ENCODE measurements around the gene PRPF6. TPM values are rescaled to one million over a fixed set of nuclear protein-coding genes. Genes with fewer than 3 reads are reported as not detected.
A peak's percentile ranks its signal among the peaks of the same experiment; 100 is the strongest.

The PRPF6 gene
- total RNA-seq, 2 experiments from 2014 or later, result 50.6 to 51.3 TPM

GRCh38 chr20:64078934-64079272 is 98.0 kb downstream of the PRPF6 start:
- no peak for DNase-seq
- peaks cover 59% of the 10 kb centered on the region for H3K4me1 ChIP-seq (ENCODE audit: insufficient read depth, low read length)
- peak overlapping the region; percentile 91 for H3K4me3 Mint-ChIP-seq
- no peaks in the 10 kb centered on the region for H3K27me3 Mint-ChIP-seq
- peak overlapping the region; percentile 93 for H3K4me3 ChIP-seq (ENCODE audit: low read length)
- H3K4me1 Mint-ChIP-seq (ENCODE audit: low read depth), result peaks cover 42% of the 10 kb centered on the region
- peak overlapping the region; percentile 57 to 80 for H3K27ac ChIP-seq (ENCODE audit: low read depth in 1 of 2, low read length in 2 of 2)
- peaks cover 22% of the 10 kb centered on the region for H3K36me3 Mint-ChIP-seq (ENCODE audit: low read depth)
- ChIA-PET POLR2A (interaction anchor here (0.9 to 3.7 kb wide), 12 partner anchors 9 to 444 kb away, joined by 3 to 30 read pairs (median 6); partner anchors contain the start of genes DNAJC5, PCMTD2, PRPF6 and TCEA2), CTCF (interaction anchor here (1.0 to 1.2 kb wide), 2 partner anchors 21 to 24 kb away, joined by 3 read pairs; no protein-coding TSS in a partner anchor)
- ATAC-seq (ENCODE audit: poor library complexity), result no peak
- H3K27me3 ChIP-seq (ENCODE audit: control insufficient read depth in 1 of 2, insufficient read depth in 2 of 2, low read length in 2 of 2), result no peaks in the 10 kb centered on the region
- no peaks in the 10 kb centered on the region for H3K9me3 Mint-ChIP-seq
- H3K36me3 ChIP-seq (ENCODE audit: insufficient read depth, low read length), result peaks cover 27% of the 10 kb centered on the region
- no peaks in the 10 kb centered on the region for H3K9me3 ChIP-seq (ENCODE audit: control insufficient read depth in 1 of 2, insufficient read depth in 1 of 2, low read length in 2 of 2)
- TF ChIP-seq CTCF (IDR thresholded peaks at IDR 0.05), result no peak
- peak overlapping the region; percentile 86 for H3K27ac Mint-ChIP-seq
- intact Hi-C loops (cut with DNase I, micrococcal nuclease), result loop anchor here (1.0 to 5.0 kb wide), 3 partner anchors 16 to 37 kb away; partner anchors contain the start of gene TCEA2 (in 2 of the 2)

- peak; percentile 33 for ATAC-seq (ENCODE audit: poor library complexity)
- POLR2A ChIA-PET, result interaction anchor here (0.7 to 3.7 kb wide), 14 partner anchors 9 to 444 kb away, joined by 3 to 30 read pairs (median 5); partner anchors contain the start of genes DNAJC5, PCMTD2, PRPF6 and TCEA2
- Histone ChIP-seq H3K36me3 (ENCODE audit: insufficient read depth, low read length) (peaks cover 22% of the 10 kb centered on the region), H3K4me3 (ENCODE audit: low read length) (peak within 1 kb of the TSS; percentile 93), H3K9me3 (ENCODE audit: control insufficient read depth in 1 of 2, insufficient read depth in 1 of 2, low read length in 2 of 2) (no peaks in the 10 kb centered on the region), H3K4me1 (ENCODE audit: insufficient read depth, low read length) (peaks cover 63% of the 10 kb centered on the region), H3K27ac (ENCODE audit: low read depth in 1 of 2, low read length in 2 of 2) (peak within 1 kb of the TSS; percentile 61 to 80), H3K27me3 (ENCODE audit: control insufficient read depth in 1 of 2, insufficient read depth in 2 of 2, low read length in 2 of 2) (no peaks in the 10 kb centered on the region)
- CTCF ChIA-PET, result interaction anchor here (1.0 to 1.2 kb wide), 2 partner anchors 22 to 23 kb away, joined by 3 read pairs; no protein-coding TSS in a partner anchor
- Mint-ChIP-seq H3K9me3 (no peaks in the 10 kb centered on the region), H3K27ac (peak within 1 kb of the TSS; percentile 86), H3K4me3 (peak within 1 kb of the TSS; percentile 91), H3K36me3 (ENCODE audit: low read depth) (peaks cover 17% of the 10 kb centered on the region), H3K27me3 (no peaks in the 10 kb centered on the region), H3K4me1 (ENCODE audit: low read depth) (peaks cover 46% of the 10 kb centered on the region)
- intact Hi-C loops (cut with DNase I, micrococcal nuclease), result loop anchor here (1.0 to 5.0 kb wide), 5 partner anchors 16 to 173 kb away; partner anchors contain the start of gene TCEA2 (in 2 of the 2)
- no peak for TF ChIP-seq CTCF (IDR thresholded peaks at IDR 0.05)
- peak in 13 of 14 experiments; percentile 42 to 87 (median 68) for DNase-seq
These were observed 98.5 kb downstream of the PRPF6 start, which contains the start of gene RGS19 for GRCh38 chr20:64079273-64080012. Gene RGS19, minus strand, starts transcription at chr20:64079518. Its CDS starts 2,632 bp downstream, at chr20:64076886.

GRCh38 chr20:64080013-64080812 is 99.3 kb downstream of the PRPF6 start, which contains the start of gene OPRL1:
Gene OPRL1, plus strand, starts transcription at chr20:64080082. Its CDS starts 12,639 bp downstream, at chr20:64092721.
- intact Hi-C loops (cut with DNase I, micrococcal nuclease), result loop anchor here in 1 of 2 experiments (2.0 to 5.0 kb wide), 2 partner anchors 41 to 172 kb away; no protein-coding TSS in a partner anchor
- Histone ChIP-seq H3K4me3 (ENCODE audit: low read length) (peak within 1 kb of the TSS; percentile 93), H3K4me1 (ENCODE audit: insufficient read depth, low read length) (peaks cover 67% of the 10 kb centered on the region), H3K27ac (ENCODE audit: low read depth in 1 of 2, low read length in 2 of 2) (peak within 1 kb of the TSS; percentile 61 to 80), H3K36me3 (ENCODE audit: insufficient read depth, low read length) (peaks cover 14% of the 10 kb centered on the region), H3K9me3 (ENCODE audit: control insufficient read depth in 1 of 2, insufficient read depth in 1 of 2, low read length in 2 of 2) (no peaks in the 10 kb centered on the region), H3K27me3 (ENCODE audit: control insufficient read depth in 1 of 2, insufficient read depth in 2 of 2, low read length in 2 of 2) (peaks cover 0 to 5% of the 10 kb centered on the region in 2 experiments)
- H3K36me3 Mint-ChIP-seq (ENCODE audit: low read depth), result peaks cover 14% of the 10 kb centered on the region
- peak within 1 kb of the TSS; percentile 86 for H3K27ac Mint-ChIP-seq
- H3K4me3 Mint-ChIP-seq, result peak within 1 kb of the TSS; percentile 91
- ChIA-PET POLR2A (interaction anchor here (0.7 to 3.7 kb wide), 11 partner anchors 10 to 185 kb away, joined by 3 to 30 read pairs (median 6); partner anchors contain the start of genes DNAJC5, PCMTD2, PRPF6 and TCEA2), CTCF (interaction anchor here (1.0 to 1.2 kb wide), 3 partner anchors 22 to 106 kb away, joined by 3 read pairs; no protein-coding TSS in a partner anchor)
- no peak for TF ChIP-seq CTCF (IDR thresholded peaks at IDR 0.05)
- peaks cover 47% of the 10 kb centered on the region for H3K4me1 Mint-ChIP-seq (ENCODE audit: low read depth)
- H3K9me3 Mint-ChIP-seq, result no peaks in the 10 kb centered on the region
- DNase-seq (peak in 6 of 14 experiments; percentile 35 to 87 (median 44)), ATAC-seq (ENCODE audit: poor library complexity) (peak; percentile 23)
- no peaks in the 10 kb centered on the region for H3K27me3 Mint-ChIP-seq
